Measurements from ENCODE around the gene GKN2. TPM values are rescaled to one million over a fixed set of nuclear protein-coding genes. Genes with fewer than 3 reads are reported as not detected.

GKN2 gene
- total RNA-seq, 1 experiment from 2014 or later = not detected

- Histone ChIP-seq H2AFZ (ENCODE audit: low read depth, low read length, poor library complexity, severe bottlenecking) (no peak overlapping the region), H4K20me1 (ENCODE audit: insufficient read depth) (no peaks in the 10 kb centered on the region), H3K9me3 (ENCODE audit: control insufficient read depth in 1 of 2, insufficient read depth in 1 of 2, low read depth in 1 of 2, low read length in 2 of 2) (no peaks in the 10 kb centered on the region), H3K9ac (ENCODE audit: low read length) (no peak overlapping the region), H3K27ac (ENCODE audit: low read depth, low read length) (no peak overlapping the region), H3K36me3 (ENCODE audit: control insufficient read depth in 1 of 2, insufficient read depth in 2 of 2, low read length in 2 of 2) (no peaks in the 10 kb centered on the region), H3K27me3 (ENCODE audit: insufficient read depth, low read length) (no peaks in the 10 kb centered on the region), H3K4me3 (replicated peaks in 1 of 2; ENCODE audit: low read depth in 1 of 2, low read length in 2 of 2) (no peak overlapping the region), H3K4me1 (ENCODE audit: control insufficient read depth in 1 of 2, insufficient read depth in 2 of 2, low read length in 2 of 2) (no peaks in the 10 kb centered on the region), H3K4me2 (ENCODE audit: low read length) (no peak overlapping the region), H3K9me2 (ENCODE audit: insufficient read depth) (no peaks in the 10 kb centered on the region), H3K79me2 (ENCODE audit: insufficient read depth, low read length) (no peaks in the 10 kb centered on the region)
- intact Hi-C loops (cut with micrococcal nuclease) = no loop called here
- no peak for TF ChIP-seq EZH2 (IDR thresholded peaks at IDR 0.05)
- TF ChIP-seq ZFX (IDR thresholded peaks at IDR 0.05) = no peak
- DNase-seq (ENCODE audit: low read depth, low spot score) = no peak
- CTCF ChIA-PET = interaction anchor here (1.6 kb wide), 1 partner anchor 12 kb away, joined by 3 read pairs; no protein-coding TSS in a partner anchor
- no TSS peak for BruUV-seq (replicated peaks)
- ATAC-seq = no peak
- RAD21 ChIA-PET (ENCODE audit: low non-redundant PET in 1 of 2, low total read pairs in 2 of 2, uncharacterized antibody in 2 of 2, unreplicated experiment in 2 of 2) = no interaction called here
- POLR2A ChIA-PET = no interaction called here
Observed at GRCh38 chr2:68937346-68938055, 15.2 kb downstream of the GKN2 start.

- intact Hi-C loops (cut with micrococcal nuclease) = no loop called here
- Histone ChIP-seq H3K27me3 (ENCODE audit: insufficient read depth, low read length) (no peaks in the 10 kb centered on the region), H4K20me1 (ENCODE audit: insufficient read depth) (no peaks in the 10 kb centered on the region), H3K27ac (ENCODE audit: low read depth, low read length) (no peak overlapping the region), H3K4me1 (ENCODE audit: control insufficient read depth in 1 of 2, insufficient read depth in 2 of 2, low read length in 2 of 2) (no peaks in the 10 kb centered on the region), H3K4me2 (ENCODE audit: low read length) (no peak overlapping the region), H3K4me3 (replicated peaks in 1 of 2; ENCODE audit: low read depth in 1 of 2, low read length in 2 of 2) (no peak overlapping the region), H3K9me2 (ENCODE audit: insufficient read depth) (no peaks in the 10 kb centered on the region), H2AFZ (ENCODE audit: low read depth, low read length, poor library complexity, severe bottlenecking) (no peak overlapping the region), H3K9me3 (ENCODE audit: control insufficient read depth in 1 of 2, insufficient read depth in 1 of 2, low read depth in 1 of 2, low read length in 2 of 2) (no peaks in the 10 kb centered on the region), H3K79me2 (ENCODE audit: insufficient read depth, low read length) (no peaks in the 10 kb centered on the region), H3K36me3 (ENCODE audit: control insufficient read depth in 1 of 2, insufficient read depth in 2 of 2, low read length in 2 of 2) (no peaks in the 10 kb centered on the region), H3K9ac (ENCODE audit: low read length) (no peak overlapping the region)
- DNase-seq (ENCODE audit: low read depth, low spot score) = no peak
- ChIA-PET POLR2A (no interaction called here), CTCF (interaction anchor here (1.6 kb wide), 1 partner anchor 11 kb away, joined by 3 read pairs; no protein-coding TSS in a partner anchor), RAD21 (ENCODE audit: low non-redundant PET in 1 of 2, low total read pairs in 2 of 2, uncharacterized antibody in 2 of 2, unreplicated experiment in 2 of 2) (no interaction called here)
- no peak for ATAC-seq
- BruUV-seq (replicated peaks) = no TSS peak
- TF ChIP-seq JUND (IDR thresholded peaks at IDR 0.05) (no peak), EGR1 (IDR thresholded peaks at IDR 0.05; ENCODE audit: low read depth) (no peak), POLR2A (IDR thresholded peaks at IDR 0.05; ENCODE audit: borderline replicate concordance, extremely low read depth, insufficient read depth, insufficient read length) (no peak), ZFX (IDR thresholded peaks at IDR 0.05) (no peak), POLR2AphosphoS5 (IDR thresholded peaks at IDR 0.05; ENCODE audit: low read depth, low read length) (no peak), CBX3 (IDR thresholded peaks at IDR 0.05; ENCODE audit: low read depth) (no peak), ZNF274 (IDR thresholded peaks at IDR 0.05; ENCODE audit: low read depth, low read length) (no peak), EZH2phosphoT487 (IDR thresholded peaks at IDR 0.05; ENCODE audit: borderline replicate concordance) (no peak), ATF3 (IDR thresholded peaks at IDR 0.05) (no peak), SRF (IDR thresholded peaks at IDR 0.05; ENCODE audit: low read depth) (no peak), RAD21 (IDR thresholded peaks at IDR 0.05; ENCODE audit: low read depth) (no peak), ZBTB33 (IDR thresholded peaks at IDR 0.05; ENCODE audit: extremely low read depth, insufficient replicate concordance, low read length) (no peak), FOSL1 (IDR thresholded peaks at IDR 0.05; ENCODE audit: low read depth) (no peak), CTCF (IDR thresholded peaks at IDR 0.05 in 2 of 3, conservative IDR thresholded peaks at IDR 0.05 in 1 of 3; ENCODE audit: borderline replicate concordance in 1 of 3, insufficient read depth in 1 of 3, low read depth in 2 of 3, low read length in 2 of 3) (no peak), CEBPB (IDR thresholded peaks at IDR 0.05; ENCODE audit: low read depth) (no peak), SIN3A (IDR thresholded peaks at IDR 0.05; ENCODE audit: low read depth) (no peak)
Observed at GRCh38 chr2:68936889-68937288, 15.8 kb downstream of the GKN2 start.
